ENCODE results near the gene MYF6.

DNA sequence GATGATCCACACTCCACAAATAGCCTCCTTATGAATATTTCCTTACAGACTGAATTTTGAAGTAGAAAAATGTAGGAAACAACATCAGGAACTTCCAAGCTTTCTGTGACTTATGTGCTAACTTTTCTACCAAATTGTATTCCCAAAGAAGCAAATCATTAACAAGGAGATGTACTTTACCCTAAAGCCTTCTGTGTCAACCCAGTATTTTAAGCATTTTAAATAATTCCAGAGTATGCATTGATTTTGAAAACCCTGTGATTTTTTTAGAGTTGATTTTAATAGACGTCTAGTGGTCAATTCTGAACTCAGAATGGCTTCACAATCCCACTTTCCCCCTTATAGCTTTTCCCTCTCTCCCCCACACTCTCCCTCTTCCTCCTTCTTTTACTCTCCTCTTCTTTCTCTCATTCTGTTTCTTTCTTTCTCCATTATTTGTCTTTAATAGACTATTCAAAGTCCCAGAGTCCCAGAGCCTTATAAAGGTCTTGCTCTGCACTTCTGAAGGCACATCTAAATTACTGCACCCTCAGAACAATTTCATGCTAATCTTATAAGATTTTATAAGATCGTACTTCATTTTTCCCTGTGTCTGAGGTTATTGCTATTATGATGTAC, 10.1 kb upstream of the MYF6 start:
- TF ChIP-seq SIN3A (IDR thresholded peaks at IDR 0.05; ENCODE audit: borderline replicate concordance, low read depth, low read length) (no peak), CTCF (CRISPR knock-in tag; IDR thresholded peaks at IDR 0.05) (no peak), SP5 (CRISPR knock-in tag; IDR thresholded peaks at IDR 0.05; ENCODE audit: borderline replicate concordance, low read depth) (no peak), CEBPG (CRISPR knock-in tag; IDR thresholded peaks at IDR 0.05) (no peak), ZNF430 (CRISPR knock-in tag; IDR thresholded peaks at IDR 0.05) (no peak)
